ENCODE measurements around the gene VPS8.

Gene VPS8

DNA sequence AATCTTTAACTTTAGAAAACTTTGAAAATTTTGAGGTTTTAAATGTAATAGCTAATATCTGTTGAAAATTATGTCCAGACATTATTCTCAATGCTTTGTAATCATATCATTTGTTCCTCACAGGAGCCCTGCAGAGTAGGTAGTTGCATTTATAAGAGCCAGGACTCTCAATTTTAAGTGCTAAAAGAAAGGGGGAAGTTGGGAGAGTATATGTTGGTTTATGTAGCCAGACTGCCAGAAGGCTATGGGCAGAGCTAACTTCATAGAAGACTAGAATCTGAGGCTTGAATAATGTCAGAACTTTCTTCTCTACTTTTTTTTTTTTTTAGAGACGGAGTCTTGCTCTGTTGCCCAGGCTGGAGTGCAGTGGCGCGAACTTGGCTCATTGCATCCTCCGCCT is 9.1 kb downstream of the VPS8 start:
- no peak overlapping the region for H3K4me3 ChIP-seq (ENCODE audit: low read depth, low read length)
- TF ChIP-seq, protein P1, sequence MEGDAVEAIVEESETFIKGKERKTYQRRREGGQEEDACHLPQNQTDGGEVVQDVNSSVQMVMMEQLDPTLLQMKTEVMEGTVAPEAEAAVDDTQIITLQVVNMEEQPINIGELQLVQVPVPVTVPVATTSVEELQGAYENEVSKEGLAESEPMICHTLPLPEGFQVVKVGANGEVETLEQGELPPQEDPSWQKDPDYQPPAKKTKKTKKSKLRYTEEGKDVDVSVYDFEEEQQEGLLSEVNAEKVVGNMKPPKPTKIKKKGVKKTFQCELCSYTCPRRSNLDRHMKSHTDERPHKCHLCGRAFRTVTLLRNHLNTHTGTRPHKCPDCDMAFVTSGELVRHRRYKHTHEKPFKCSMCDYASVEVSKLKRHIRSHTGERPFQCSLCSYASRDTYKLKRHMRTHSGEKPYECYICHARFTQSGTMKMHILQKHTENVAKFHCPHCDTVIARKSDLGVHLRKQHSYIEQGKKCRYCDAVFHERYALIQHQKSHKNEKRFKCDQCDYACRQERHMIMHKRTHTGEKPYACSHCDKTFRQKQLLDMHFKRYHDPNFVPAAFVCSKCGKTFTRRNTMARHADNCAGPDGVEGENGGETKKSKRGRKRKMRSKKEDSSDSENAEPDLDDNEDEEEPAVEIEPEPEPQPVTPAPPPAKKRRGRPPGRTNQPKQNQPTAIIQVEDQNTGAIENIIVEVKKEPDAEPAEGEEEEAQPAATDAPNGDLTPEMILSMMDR (IDR thresholded peaks at IDR 0.05; ENCODE audit: control insufficient read depth, extremely low read depth, insufficient read depth) = no peak
- DNase-seq (ENCODE audit: low read depth) = no peak

DNA sequence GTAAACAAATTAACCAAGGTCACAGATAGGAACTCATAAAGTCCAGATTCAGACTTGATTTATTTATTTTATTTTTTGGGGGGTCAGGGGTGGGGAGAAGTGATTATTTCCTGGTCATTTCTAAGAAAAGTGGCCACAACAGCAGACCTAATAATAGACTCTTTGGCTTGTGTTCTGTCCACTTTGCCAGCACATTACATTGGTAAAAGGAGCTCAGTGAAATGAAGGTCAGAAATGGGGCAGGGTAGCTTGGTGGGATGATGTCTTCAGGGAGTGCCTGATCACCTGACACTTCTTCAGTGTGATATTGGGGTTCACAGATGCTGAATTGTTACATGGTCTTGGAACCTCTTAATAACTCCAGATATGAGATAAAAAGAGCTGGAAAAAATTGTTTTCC is 10.1 kb downstream of the VPS8 start:
- H3K4me3 ChIP-seq (ENCODE audit: low read depth, low read length) = no peak overlapping the region
- TF ChIP-seq, protein P1 (IDR thresholded peaks at IDR 0.05; ENCODE audit: control insufficient read depth, extremely low read depth, insufficient read depth) = no peak
- DNase-seq (ENCODE audit: low read depth) = no peak

DNA sequence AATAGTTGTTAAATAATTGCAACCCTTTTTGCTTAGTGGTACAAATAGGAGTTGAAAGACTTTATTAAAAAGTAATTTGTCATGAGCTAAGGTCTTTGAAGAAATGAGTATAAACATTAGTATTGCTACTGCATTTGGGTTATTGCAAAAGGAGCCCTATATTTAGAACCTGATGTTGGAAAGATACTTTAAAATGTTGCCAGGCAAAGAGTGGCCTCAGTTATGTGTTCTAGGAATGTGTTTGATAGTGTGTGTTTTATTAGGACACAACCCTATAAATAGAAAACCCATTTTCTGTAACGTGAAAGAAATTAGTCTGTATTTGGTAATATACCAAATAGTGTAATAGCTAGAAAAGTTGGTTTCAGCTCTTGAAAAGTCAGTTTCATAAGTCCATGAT is 10.7 kb downstream of the VPS8 start:
- DNase-seq (ENCODE audit: low read depth) = no peak
- H3K4me3 ChIP-seq (ENCODE audit: low read depth, low read length) = no peak overlapping the region
- TF ChIP-seq, protein P1 (IDR thresholded peaks at IDR 0.05; ENCODE audit: control insufficient read depth, extremely low read depth, insufficient read depth) = no peak

DNA sequence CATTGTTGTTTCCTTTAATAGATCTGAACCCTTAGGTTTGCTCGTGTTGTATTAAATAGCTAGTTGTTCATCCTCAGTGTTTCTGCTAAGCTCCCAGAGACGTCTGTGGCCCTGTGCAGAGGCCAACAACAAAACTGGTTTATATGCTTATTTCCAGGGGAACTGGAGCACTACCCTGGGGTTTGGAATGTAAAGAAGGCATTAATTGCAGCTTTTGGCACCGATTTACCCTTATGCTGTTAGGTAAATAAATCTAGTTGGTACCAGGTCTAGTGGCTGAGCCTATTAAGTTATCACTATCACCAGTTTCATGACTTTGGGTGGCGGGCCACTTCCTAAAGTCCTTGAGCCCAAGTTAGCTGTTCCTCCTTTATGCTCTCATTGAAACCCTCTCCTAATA is 12.0 kb downstream of the VPS8 start:
- TF ChIP-seq, protein P1 (IDR thresholded peaks at IDR 0.05; ENCODE audit: control insufficient read depth, extremely low read depth, insufficient read depth) = no peak

DNA sequence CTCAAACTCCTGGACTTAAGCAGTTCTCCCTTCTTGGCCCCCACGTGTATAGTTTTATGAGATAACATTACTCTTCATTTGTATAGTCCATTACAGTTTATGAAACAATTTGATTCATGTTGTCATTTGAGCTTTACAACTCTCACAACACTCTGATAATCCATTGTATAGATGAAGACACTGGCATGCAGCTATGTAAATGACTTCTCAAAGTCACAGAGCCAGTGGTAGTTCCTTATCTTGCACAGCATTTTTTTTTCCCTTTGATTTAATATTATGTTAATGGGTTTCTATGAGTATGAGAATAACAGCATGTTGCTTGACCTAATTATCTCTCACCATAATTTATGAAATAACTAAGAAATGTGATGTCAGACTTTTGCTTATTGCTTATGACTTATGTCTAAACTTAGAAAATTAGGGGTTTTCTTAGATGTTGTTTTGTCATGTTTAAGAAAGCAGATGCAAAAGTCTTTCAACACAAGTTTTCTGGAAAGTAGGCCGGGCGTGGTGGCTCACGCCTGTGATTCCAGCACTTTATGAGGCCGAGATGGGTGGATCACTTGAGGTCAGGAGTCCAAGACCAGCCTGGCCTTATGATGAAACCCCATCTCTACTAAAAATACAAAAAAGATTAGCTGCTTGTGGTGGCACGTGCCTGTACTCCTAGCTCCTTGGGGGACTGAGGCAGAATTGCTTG is 13.3 kb downstream of the VPS8 start:
- TF ChIP-seq, protein P1 (IDR thresholded peaks at IDR 0.05; ENCODE audit: control insufficient read depth, extremely low read depth, insufficient read depth) = no peak
- no peak overlapping the region for H3K4me3 ChIP-seq (ENCODE audit: low read depth, low read length)
- DNase-seq (ENCODE audit: low read depth) = no peak

More for the DNA sequence above, 12.0 kb downstream of the VPS8 start:
- no peak overlapping the region for H3K4me3 ChIP-seq (ENCODE audit: low read depth, low read length)
- no peak for DNase-seq (ENCODE audit: low read depth)

DNA sequence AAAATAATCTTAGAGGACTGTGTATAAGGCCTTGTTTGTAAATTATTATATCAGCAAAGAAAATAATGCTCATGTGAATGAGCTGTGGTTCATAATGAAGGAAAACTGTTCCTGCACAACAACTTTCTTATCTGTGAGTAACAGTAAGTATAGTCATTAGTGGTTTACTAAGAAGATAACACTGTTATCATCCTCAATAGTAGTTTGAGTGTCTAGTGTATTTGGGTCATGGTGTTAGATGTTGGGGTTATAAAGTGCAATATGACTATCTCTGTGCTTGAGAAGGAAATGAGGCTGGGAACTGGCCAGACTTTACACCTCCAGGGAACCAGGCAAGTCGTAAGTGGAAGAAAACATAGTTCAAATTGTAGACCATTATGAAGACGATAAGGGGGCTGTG is 15.6 kb downstream of the VPS8 start:
- H3K4me3 ChIP-seq (ENCODE audit: low read depth, low read length) = no peak overlapping the region
- DNase-seq (ENCODE audit: low read depth) = no peak
- TF ChIP-seq, protein P1 (IDR thresholded peaks at IDR 0.05; ENCODE audit: control insufficient read depth, extremely low read depth, insufficient read depth) = no peak

DNA sequence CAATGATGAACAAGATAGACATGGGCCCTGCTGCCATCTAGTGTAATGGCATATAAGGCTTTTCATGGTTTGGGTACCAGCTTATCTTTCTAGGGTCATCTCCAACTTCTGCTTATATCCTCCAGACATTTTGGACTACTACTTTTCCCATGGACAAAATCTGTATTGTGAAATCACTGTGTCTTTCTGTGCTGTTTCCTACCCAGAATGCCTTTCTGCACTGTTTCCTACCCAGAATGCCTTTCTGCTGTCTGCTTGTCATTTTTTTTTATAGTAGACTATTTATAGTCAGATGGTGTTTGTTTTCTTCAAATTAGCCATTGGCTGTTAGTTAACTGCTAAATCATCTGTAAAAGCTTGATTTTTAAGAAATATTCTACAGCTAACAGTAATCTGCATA is 20.1 kb downstream of the VPS8 start:
- TF ChIP-seq, protein P1 (IDR thresholded peaks at IDR 0.05; ENCODE audit: control insufficient read depth, extremely low read depth, insufficient read depth) = no peak
- no peak overlapping the region for H3K4me3 ChIP-seq (ENCODE audit: low read depth, low read length)
- no peak for DNase-seq (ENCODE audit: low read depth)
